GM19324 (cell line): ENCODE data around the gene BRSK1.

ENCODE experiments used
- ATAC-seq: cut with Tn5 transposase; IDR thresholded peaks from one replicate; pipeline ENCODE4 v1.9.1; 2021; ENCODE audit warnings: mild to moderate bottlenecking, moderate library complexity; ENCODE audit not compliant: unreplicated experiment, low FRiP score

Gene BRSK1

DNA sequence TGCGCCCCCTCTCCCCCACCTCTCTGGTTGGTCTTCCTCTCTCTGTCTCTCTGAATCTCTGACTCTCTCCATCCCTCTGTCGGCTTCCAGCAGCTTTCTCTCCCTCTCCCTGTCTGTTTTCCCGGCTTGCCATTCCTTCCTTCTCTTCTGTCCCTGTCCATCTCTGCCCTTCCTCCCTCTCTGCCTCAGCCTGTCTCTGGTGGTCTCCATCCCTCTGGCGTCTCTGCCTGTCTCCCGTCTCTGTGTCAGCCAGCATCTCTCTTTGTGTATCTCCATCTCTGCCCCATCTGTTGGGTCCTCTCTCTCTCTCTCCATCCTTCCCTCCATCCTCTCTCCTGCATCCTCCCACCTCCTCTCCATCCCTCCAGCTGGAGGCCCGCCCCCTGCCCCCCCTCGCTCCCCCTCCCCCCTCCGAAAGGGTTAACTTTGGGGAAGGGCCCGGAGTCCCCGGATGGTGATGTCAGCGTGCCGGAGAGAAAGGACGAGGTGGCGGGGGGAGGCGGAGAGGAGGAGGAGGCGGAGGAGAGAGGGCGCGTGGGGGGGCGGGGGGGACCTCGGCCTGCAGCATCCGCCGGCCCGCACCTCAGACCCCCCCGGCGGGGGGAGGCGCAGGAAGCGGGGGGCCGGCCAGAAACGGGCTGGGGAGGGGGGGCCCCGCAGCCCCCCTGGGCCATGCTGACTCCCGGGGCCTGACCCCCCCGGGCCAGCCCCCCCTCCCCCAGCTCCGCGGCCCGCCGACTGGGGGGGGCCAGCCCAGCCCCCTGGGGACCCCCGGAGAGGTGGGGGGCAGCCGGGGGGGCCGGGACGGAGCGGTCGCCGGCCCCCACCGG, at the start of gene BRSK1:
TSS of gene BRSK1 (plus strand) at position 450 of the 830 bp plus-strand sequence. CDS start 446 bp downstream, outside the sequence.
- no peak for ATAC-seq

DNA sequence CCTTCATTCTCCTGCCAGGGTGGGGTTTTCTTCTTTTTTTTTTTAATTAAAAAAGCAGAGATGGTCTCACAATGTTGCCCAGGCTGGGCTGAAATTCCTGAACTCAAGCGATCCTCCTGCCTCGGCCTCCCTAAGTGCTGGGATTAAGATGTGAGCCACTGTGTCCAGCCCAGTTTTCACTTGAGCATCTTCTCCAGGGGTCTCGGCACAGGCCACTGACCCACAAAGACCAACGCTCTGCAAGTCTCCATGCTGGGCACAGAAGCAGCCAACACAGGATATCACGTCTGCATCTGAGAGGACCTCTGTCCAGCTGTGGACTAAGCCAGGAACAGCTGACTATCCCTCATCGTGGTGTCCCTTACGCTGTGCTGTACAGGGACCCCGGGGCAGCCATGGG, 45.8 kb upstream of the BRSK1 start:
- ATAC-seq, result no peak

DNA sequence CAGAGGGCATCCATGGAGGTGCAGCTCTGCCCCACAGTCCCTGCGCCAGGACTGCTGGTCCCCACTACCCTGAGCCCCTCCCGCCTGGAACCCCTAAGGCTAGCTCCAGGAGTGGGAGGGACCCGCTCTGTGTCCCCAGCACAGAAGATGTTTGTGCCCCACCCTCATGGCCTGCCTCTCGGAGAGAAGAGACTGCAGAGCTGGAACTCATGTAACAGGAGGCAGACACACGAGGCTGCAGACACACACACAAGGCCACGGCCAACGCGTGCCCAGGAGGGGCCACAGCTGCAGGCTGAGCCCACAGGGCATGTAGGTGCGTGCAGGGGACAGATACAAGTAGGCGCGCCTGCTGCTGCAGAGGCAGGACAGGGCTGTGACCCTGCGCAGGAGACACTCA, 44.8 kb upstream of the BRSK1 start:
- no peak for ATAC-seq

DNA sequence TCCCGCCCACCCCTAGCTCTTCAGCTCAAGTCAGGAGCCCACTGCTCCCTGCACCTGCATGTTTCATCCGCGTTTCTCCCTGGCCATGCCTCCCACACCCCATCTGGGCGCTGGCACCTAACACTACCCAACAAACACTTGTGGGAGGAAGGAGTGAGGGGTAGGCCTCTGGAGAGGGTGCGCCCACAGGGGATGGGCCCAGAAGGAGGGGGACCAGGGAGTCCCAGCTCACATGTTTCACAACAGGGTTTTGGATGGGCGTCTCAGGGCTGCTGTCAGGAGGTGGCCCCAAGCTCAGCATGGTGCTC, 43.1 kb upstream of the BRSK1 start:
- ATAC-seq, result no peak

DNA sequence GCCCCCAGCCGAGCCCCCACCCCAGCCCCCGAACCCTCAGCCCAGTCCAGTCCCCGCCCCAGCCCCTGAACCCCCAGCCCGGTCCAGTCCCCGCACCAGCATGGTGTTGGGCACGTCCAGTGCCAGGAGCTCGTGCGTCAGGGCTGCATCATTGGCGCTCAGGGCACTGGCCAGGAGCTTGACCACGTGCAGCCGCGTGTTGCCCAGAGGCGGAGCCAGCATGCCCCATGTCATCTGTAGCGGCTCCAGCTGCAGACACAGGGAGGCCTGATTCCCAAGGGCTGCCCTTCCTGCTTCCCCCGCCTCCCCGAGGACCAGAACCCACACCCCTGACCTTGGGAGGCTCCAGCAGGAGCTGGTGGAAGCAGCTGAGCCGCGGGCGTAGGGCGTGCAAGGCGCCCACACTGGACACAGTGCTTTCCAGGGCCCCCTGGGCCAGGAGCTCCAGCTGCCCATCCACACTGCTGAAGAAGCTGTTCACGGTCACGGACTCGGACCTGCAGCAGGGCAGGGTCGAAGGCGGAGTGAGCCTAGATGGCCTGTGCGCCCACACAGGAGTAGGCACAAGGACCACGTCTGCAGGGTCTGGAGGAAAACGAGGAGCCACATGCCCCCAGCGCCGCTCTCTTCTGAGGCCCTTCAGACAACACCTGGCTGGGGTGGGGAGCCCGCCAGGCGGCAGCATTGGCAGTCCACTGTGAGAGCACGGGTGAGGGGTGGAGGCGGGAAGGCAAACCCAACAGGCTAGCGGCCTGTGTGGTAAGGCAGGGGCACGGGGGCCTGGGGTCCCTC, 42.5 kb upstream of the BRSK1 start:
- no peak for ATAC-seq

DNA sequence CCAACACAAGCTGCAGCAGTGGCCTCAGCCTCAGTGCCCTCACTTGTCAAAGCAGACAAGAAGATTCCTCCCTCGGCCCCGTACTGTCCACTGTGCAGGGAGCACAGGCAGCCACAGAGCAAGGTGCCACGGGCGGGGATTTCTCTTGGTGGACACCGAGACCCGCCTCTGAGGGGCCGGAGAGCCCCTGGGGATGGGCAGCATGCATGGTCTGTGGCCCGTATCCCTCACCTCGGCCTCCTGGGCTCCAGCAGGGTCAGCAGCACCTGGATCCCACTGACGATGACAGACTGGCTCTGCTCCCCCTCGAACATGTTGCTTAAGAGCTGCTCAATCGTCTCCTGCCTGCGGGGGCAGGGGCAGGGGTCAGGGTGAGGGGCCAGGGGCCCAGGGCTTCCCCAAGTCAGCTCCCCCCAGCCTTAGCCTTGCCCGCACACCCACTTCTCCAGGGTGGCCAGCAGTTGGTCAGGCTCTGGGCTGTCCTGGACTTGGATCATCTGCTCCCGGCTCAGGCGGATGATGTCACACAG, 41.8 kb upstream of the BRSK1 start:
- no peak for ATAC-seq

DNA sequence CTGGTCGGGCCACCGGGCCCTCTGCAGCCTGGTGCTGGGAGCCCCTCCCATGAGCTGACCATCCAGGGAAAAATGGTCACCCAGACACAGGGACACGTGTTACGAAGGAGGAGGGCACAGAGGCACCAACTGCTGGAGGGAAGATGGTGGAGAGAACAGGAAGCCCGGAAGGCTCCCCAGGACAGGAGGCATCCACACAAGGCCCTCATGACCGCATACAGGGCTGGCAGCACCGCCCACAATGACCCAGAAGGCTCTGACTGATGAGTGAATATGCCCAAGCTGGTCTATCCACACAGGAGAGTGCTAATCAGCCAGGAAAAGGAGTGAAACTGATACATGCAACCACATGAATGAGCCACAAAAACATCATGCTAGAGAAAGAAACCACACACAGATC, 41.3 kb upstream of the BRSK1 start:
- ATAC-seq, result no peak

DNA sequence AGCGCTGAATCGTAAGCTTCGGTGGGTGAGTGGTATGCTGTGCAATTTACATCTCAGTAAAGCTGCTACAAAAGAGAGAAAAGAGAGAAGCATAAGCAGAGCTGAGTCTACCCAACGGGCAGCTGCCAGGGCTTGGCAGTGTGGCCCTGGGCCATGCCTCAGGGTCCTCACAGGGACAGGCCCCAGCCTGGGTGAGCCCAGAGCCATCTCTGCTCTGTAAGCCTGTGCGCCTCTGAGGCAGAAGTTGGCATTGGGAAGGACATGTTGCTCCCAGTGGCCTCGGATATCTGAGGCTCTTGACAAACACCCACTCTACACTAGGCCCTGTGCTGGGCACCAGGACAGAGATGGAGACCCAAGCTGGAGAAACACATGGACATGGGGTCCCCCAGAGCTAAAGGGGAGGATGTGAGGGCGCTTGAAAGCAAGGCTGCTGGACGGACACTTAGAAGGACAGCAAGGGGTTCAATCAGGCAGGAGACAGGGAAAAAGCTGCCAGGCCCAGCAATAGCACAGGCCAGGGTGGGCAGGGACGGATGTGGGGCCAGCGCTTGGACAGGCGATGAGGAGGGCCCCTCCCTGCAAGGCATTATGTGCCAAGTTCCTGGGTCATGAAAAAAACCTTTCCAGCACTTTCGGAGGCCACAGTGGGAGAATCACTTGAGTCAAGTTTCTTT, 39.7 kb upstream of the BRSK1 start:
- ATAC-seq, result no peak

DNA sequence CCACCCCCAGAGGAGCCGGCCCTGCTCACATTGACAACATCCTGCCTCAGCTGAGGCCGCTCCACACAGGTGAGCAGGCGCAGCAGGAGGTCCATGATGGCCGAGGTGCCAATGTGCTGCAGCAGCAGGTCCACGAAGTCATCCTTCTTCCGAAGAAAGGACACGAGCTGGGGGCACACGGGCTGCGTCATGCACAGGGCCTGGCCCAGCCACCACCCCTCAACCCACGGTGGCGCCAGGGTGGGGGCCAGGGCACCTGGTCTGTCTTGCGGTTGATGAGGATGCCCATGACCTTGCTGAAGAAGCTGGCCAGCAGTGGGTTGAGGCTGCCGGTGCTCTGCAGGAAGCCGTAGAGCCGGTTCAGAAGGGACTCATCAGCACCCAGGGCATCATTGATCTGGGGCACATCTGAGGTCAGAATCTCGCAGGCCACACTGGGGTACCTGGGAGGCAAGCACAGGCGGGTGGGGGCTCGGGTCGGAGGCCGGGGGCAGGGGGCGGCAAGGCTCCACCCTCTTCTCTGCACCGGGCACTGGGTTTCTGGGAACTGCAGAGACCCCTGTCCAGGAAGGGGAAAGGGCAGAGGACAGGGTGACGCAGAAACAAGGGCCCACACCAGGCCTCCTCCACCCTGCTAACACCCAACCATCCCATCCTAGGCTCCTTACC, 38.4 kb upstream of the BRSK1 start:
- no peak for ATAC-seq

DNA sequence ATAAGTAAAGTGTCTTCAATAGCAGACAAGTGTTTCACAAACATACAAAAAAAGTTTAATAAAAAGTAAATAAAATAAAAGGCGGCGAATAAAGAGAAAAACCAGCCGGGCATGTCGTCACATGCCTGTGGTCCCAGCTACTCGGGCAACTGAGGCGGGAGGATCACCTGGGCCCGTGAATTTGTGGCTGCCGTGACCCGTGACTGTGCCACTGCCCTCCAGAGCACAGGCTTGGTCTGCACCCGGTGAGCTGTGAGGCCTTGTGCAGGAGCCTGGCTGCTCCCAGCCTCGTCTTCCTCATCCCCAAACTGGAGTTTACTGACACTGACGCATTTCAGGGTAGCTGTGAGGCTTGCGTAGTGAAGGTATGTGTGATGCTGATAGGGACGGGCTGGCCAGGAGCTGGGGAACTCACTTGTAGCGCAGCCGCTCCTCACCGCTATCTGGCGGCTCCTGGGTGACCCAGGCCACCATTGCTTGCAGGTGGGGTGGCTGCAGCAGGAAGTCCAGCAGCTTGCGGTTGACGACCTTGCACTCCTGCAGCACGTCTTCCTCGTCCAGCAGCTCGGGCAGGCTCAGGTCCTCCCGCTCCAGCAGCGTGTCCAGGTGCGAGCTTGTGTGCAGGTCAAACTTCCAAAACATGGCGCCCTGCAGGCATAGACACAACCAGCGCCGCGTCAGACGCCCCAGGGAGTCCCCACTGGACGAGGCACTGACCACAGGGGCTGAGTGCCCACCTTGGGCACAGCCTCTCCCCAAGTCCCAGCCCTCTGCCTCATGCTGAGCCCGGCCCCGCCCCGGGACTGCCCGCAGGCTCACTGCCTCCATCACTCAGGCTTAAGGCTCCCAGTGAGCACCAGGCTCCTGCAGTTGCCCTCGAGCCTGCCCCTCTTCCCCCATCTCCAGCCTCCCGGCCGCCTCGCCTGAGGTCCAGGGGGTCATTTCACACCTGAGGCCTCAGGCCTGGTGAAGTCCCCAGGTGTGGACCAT, 37.0 kb upstream of the BRSK1 start:
- ATAC-seq, result no peak

DNA sequence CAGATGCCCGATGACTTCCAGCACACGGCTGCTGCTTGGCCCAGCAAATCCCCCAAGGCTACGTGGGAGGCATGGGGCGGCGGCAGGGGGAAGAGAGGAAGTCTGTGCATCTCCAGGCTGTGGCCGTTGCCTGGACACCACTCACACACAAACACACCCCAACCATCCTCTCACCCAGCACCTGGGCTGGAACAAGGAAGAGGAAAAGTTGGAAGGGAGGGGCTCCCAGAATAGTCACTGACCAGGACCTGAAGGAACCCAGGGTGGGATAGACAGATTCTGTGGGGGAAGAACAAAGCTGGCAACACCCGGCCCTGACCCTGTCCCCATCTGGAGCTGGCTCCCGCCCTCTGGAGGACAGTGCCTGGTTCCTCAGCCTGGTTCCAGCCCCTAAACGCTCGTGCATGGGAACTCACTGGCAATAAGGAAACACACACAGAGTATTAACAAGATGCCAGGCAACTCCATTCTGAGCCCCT, 36.1 kb upstream of the BRSK1 start:
- no peak for ATAC-seq

DNA sequence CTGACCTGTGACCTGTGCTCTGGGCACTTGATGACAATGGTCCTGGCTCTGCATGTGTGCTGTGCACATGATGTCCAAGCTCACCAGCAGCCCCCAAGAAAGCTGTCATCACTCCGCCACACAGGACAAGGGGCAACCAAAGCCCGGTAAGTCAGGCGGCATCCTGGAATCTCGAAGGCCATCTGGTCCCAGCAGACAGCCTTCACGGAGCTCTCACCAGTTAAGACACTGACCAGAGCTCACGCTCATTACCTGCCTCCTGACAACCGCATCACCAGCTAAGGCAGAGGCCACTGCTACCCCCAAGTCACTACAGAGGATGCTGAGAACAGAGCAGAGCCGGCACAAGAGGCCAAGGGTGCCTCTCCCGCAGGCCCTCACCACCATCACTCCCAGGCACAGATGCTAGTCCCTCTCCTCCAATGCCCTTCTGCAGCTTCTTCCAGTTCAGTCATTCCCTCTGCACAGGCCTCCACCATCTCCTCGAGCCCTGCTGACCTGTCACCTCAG, 35.6 kb upstream of the BRSK1 start:
- no peak for ATAC-seq

DNA sequence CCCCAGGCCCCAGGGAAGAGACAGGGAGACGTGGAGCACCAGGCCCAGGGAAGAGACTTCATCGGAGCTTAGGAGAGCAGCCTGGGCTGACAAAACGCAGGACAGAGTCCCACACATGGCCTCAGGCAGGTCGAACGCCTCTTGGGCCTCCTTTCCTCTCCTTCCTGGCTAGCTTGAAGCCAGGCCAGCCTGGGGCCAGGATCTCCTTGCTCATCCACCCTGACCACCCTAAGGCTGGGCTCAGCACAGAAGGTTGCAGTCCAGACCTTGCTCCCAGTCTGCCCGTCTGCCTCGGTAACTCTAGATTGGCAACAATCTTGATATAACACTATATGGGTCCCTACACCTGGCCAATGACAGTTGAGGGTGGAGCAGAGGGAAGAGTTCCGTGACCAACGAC, 35.1 kb upstream of the BRSK1 start:
- no peak for ATAC-seq

DNA sequence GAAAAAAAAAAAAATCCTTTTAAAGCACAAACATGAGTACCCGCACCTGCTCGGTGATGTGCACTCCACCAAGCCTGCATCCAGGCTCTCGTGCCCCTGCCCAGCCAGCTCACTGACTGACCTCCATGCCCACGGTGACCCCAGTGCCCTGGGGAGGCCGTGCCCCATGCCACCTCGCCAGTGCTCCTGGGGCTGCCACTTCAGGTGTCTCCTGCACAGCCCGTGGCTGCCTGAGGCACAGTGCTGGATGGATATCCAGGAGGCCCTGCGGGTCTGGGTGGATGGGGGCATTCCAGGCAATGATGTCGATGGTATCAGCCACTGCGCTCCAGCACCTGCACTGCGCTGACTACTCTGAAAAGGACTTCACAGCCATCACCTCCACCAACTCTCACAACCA, 34.0 kb upstream of the BRSK1 start:
- ATAC-seq, result no peak

DNA sequence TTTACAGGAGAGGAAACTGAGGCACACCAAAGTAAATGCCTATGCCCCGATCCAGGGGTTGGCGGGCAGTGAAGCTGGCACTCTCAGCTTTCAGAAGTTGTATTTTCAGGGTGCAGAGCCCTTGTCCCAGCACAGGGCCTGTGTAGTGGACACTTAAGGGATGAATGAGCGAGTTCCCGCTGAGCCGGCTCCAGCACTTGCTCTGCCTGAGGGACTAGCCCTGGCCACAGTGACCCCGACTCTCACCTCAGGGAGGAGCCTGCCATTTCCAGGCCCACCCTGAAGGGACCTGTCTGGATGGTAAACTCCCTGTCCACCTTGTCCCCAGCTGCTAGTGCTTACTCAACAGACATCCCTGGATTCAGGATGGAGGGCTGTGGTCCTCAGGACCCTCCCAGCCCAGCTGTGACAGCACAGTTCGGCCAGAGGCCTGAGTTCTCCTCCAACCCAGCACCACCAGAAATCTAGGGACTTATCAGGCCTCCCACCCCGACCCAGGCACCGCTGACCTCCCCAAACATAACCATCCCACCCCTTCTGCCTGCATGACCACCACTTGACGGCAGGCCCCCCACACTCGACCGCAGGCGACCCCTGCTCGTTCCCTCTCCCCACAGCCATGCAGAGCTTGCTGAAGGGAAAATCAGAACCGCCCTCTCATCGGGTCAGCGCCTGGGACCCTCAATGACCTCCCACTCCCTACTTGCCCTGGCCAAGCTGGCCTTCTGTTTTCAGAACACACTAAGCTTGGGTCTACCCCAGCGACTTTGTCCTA, 33.3 kb upstream of the BRSK1 start:
- ATAC-seq, result no peak

DNA sequence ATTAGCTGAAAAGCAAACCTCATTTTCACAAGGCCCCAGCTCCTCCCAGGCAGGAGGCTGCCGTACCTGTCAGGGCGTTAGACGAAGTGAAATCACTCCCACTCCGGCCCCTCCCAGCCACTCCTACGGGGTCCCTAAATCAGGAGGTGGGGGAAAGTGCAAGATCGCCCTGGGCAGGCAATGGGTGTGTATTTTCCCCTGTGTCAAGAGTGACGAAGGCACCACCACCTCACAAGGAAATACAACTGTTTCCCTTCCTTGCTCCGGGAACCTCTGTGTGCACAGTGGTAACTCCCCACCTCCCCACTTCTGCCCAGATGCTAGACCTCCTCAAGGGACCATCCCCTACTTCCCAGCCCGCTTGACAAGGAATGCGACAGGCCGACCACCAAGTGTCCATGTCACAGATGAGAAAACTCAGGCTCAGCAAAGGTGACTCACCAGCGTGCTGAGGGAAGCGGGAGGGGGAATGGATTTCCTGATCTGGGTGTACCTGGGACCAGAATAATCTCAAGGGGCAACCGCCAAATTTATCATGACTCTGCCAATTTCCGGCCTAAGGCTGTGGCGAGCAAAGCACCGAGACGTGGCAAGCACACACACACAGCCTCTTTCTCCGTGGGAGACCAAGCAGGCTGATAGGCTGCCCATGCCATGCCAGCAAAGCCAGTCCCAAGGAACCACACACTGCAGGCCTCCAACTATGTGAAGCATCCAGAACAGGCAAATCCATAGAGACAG, 32.3 kb upstream of the BRSK1 start:
- ATAC-seq, result no peak

DNA sequence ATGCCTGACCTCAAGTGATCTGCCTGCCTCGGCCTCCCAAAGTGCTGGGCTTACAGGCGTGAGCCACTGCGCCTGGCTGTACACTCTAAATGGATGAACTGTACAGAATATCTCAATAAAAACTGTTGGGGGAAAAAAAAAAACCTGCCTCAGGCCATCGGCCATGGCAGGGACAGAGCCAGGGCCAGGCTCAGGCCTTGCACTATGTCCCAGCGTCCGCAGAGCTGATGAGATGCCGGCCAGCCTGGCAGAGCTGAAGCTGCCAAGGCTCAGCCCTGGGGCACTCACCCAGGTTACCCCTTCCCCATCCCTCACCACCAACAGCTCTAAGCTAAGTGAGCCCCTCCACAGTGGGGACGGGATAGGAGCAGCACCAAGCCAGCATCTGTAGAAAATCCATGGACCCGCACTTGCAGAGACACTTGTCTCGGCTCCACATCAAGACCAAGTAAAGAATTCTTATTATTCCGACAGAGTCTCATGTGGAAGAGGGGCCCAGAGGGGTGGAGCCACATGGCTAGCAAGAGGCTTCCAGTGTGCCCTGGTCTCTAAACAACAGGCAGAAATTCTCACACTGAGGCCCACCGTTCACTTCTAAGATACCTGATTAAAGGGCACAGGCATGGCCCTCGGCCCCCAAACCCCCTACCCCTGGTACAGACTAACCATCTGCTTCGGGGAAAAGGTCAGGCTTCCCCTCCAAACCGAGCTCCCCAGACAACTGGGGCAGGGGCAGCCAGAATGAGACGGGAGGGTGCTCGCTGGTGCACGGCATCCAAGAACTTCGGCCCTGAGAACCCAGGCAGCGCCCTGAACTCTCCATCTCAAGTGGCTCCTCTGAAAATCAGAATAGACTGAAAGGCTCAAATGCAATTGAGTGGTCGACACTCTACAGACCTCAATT, 30.8 kb upstream of the BRSK1 start:
- no peak for ATAC-seq
